Stimulated activated CD4-positive, alpha-beta T cell treated with anti-CD3 and anti-CD28 coated beads, Interleukin-1b, Interleukin-23, amount 100 ng/mL, for 24 hours (primary cell): Measurements from ENCODE around the gene NTN5.
"Not testable (repeated sequence)": the region's sequence is repeated elsewhere in the genome, so short reads cannot be mapped to it uniquely, and the experiment has no call there.

Source experiments
- DNase-seq, 4 experiments: peaks; one replicate each; pipeline ENCODE4 v3.0.0-alpha.2; 2020; ENCODE audit warnings: low read depth in 4 of 4, low spot score in 1 of 4

NTN5 gene

GRCh38 chr19:48672994-48673393, at the start of gene NTN5:
TSS of gene NTN5 (minus strand) at chr19:48673017. CDS start at chr19:48670986, 2,031 bp downstream.
- DNase-seq, result no peak

GRCh38 chr19:48722196-48722708, 49.4 kb upstream of the NTN5 start:
- DNase-seq, result no peak

GRCh38 chr19:48720613-48721296, 47.9 kb upstream of the NTN5 start:
- DNase-seq, result peak; percentile 70 to 88 (median 87)

GRCh38 chr19:48720251-48720612, 47.4 kb upstream of the NTN5 start:
- DNase-seq, result no peak

GRCh38 chr19:48719263-48720171, 46.7 kb upstream of the NTN5 start, which contains the start of gene MAMSTR:
TSS of gene MAMSTR (minus strand) at chr19:48719725. CDS start at chr19:48719031, 694 bp downstream.
- no peak for DNase-seq

GRCh38 chr19:48718711-48719231, 46.0 kb upstream of the NTN5 start:
- DNase-seq, result no peak

GRCh38 chr19:48718106-48718505, 45.3 kb upstream of the NTN5 start:
- DNase-seq, result not testable (repeated sequence)

- DNase-seq, result no peak
Measured at GRCh38 chr19:48716562-48717291, 43.9 kb upstream of the NTN5 start.

- DNase-seq, result no peak
Measured at GRCh38 chr19:48715681-48716171, 42.9 kb upstream of the NTN5 start.

GRCh38 chr19:48714759-48715675, 42.2 kb upstream of the NTN5 start:
- DNase-seq, result no peak

- DNase-seq, result peak; percentile 88 to 98 (median 93)
Measured at GRCh38 chr19:48713864-48714755, 41.3 kb upstream of the NTN5 start.

GRCh38 chr19:48713041-48713863, 40.4 kb upstream of the NTN5 start:
- no peak for DNase-seq

- no peak for DNase-seq
Measured at GRCh38 chr19:48711106-48711662, 38.4 kb upstream of the NTN5 start.

GRCh38 chr19:48708471-48708870, 35.7 kb upstream of the NTN5 start:
- no peak for DNase-seq

- no peak for DNase-seq
Measured at GRCh38 chr19:48705431-48705830, 32.6 kb upstream of the NTN5 start.

- no peak for DNase-seq
Measured at GRCh38 chr19:48703316-48703715, 30.5 kb upstream of the NTN5 start.

GRCh38 chr19:48702701-48703100, 29.9 kb upstream of the NTN5 start:
- no peak for DNase-seq

GRCh38 chr19:48698046-48698445, 25.2 kb upstream of the NTN5 start:
- no peak for DNase-seq
